Activated CD8-positive, alpha-beta memory T cell treated with anti-CD3 and anti-CD28 coated beads for 24 hours (primary cell): Measurements from ENCODE around the gene SERPINE1.

Experiments used
- DNase-seq: peaks from one replicate; pipeline ENCODE4 v3.0.0-alpha.2; 2020

The SERPINE1 gene

DNA sequence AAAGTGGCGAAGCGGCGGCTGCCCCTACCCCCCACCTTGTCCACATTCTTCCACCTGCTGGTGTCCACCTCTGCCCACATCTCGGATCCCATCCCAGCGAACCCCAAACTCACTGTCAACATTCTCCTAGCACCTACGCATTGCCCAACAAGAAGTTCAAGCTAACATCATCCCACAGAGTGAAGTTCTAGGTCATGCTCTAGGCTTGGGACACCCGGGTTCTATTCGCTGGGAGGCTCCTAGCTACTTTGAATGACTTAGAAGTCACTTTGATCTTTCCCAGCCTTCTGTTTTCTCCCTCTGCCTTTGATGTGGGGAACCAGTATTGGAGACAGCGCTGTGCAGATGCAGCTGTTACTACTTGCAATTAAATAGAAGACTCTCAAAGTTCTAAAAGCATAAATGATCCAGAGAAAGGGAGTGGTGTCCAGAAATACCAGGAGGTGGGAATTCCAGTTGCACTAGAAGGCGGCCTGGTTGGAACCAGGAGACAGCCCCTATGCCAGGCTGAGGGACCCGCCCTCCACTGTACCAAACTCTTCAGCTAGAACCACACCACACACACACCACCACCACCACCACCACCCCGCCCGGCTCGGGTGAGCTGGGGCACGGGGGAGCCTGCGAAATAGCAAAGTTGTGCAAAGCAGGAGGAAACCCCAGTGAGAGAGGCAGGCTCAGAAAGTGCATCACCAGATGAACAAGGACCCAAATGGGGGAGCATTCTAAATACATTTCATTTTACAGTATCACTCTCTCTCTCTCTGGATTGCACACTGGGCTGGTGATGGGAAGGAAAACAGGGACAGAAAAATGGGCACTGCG lies 43.9 kb downstream of the SERPINE1 start:
- no peak for DNase-seq

DNA sequence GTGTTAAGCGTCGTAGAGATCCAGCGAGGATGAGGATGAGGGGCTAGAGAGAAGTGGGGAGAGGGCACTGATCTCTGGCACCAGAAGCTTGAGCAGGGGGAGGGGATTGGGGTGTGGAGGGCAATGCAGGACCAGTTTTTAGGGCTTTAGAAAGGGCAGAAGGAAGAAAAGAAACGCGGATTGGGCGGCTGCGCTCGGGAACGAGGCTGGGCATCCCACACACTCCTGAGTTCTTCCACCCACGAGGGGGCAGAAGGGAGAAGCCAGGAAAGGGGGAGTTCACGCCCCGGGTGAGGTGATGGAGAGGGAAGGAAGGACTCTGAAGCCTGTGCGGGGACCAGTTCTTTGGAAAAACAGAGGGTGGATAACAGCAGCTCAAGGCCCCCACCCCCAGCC lies 44.5 kb downstream of the SERPINE1 start:
- no peak for DNase-seq

DNA sequence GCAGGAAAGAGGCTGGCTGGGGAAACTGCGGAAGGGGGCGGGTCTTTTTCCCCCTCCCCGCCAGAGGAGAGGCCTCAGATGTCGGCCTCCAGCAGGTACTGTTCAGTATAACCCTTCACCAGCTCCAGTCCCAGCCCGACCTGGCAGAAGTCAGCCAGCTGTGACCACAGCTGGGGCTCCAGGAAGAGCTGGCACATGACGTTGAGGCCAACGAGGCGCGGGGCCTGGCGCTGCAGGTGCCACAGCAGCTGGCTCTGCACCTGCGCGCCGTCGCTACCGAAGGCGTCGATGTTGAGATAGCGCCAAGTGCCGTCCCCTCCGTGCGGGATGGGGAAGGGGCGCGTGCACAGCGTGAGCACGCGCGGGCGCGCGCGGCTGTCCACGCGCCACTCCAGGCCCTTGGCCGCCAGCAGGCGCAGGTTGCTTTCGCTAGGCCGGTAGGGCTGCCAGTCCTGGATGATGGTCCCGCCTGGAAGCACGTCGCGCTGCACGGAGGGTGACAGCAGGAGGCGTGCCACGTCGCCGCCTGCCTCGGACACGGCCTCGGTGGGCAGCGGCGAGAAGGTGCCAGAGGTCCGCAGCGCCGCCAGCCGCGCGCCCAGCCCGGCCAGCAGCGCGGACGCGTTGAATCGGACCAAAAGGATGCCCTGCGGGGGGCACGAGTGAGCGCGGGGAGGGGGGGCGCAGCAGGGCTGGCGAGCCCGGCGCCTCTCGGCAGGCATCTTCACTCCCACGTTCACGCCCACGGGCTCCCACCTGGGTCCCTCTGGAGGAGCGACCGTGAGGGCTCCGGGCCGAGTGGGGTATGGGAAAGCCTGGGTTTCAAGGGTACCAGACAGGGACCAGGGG lies 45.3 kb downstream of the SERPINE1 start:
- DNase-seq, result no peak

DNA sequence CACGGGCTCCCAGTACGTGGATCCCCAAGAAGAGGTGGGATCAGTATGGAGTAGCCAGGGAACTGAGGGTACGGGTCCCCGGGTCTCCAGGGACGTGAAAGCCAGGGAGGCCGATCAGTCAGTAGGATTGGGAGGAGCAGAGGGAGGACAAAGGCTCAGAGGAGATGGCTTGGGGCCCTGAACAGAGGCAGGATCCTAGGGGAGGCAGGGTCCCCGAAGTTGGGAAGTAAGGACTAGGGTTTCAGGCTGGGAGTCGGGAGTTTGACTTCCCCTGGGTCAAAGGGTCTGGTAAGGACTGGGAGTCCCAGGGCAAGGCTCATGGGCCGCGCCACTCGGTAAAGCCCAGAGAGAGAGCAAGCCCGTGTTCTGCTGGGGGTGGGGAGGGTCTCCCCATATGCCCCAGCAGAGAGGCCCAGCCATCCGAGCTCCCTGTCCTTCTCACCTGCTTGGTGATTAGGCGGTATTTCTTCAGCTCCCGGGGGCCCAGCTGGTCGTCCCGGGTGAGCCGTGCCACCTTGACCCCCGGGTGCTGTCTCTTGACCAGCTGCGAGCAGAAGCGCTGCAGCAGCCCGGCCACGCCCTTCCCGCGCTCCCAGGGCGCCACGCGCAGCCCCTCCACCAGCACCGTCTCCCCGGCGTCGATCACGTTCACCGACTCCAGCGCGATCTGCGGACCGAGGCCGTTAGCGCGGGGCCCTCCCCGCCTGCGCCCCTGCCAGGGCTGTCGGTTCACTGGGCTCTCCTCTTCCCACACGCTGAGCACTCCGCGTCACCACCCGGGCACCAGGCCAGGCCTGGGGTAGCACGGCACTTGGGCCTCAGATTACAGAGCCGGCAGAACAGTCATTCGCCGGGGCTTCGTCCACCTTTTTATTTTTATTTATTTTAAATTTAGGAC lies 46.2 kb downstream of the SERPINE1 start:
- DNase-seq, result peak; percentile 63

DNA sequence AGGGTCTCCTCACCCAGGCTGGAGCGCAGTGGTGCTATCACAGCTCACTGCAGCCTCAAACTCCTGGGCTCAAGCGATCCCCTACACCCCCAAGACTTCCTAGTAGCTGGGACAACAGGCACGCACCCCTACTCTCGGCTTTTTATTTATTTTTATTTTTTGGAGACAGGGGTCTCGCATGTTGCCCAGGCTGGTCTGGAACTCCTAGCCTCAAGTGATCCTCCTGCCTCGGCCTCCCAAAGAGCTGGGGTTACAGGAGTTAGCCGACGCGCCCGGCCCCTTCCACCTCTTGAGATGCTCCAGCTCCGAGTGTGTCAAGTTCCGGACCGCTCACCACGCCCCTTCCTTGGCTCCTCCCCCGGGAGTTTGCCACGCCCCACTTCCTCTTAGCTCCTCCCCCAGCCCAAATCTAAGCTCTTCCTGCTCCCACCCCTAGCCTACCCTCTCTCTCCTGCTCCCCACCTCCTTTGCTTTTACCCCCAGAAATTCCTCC lies 46.9 kb downstream of the SERPINE1 start:
- peak; percentile 86 for DNase-seq

DNA sequence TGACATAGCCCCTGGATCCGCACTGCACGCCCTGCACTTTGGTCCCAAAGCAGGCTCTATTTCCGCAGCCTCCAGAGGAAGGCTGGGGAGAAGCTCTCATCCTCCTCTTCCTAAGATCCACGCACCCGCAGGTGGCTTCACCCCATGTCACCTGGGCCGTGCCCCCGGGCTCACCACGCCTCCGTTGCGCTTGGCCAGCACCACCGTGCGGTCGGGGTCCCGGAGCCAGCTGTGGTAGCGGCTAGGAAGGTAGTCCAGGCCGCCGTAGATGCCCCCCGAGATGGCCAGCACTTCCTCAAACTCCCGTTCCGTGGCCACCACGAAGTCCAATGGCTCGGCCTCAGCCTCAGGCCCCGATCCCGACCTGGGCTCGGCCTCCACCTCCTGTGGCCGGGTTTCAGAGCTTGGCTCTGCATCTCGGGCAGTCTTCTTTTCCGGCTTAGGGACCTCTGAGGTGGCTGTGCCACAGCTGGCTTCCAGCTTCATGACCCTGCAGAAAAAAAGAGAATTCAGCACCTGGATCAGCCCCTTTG lies 47.5 kb downstream of the SERPINE1 start:
- DNase-seq, result no peak

DNA sequence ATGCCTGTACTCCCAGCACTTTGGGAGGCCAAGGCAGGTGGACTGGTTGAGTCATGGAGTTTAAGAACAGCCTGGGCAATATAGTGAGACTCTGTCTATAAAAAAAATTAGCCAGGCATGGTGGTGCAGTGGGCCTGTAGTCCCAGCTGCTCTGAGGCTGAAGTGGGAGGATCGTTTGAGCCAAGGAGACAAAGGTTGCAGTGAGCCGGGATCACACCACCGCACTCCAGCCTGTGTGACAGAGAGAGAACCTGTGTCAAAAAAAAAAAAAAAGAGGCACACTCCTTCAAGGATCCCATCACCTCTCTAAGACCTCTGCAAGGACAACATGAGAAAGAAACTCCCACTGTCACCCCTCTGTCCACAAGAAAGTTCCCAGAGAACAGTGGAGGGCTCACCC lies 48.8 kb downstream of the SERPINE1 start:
- DNase-seq, result no peak

DNA sequence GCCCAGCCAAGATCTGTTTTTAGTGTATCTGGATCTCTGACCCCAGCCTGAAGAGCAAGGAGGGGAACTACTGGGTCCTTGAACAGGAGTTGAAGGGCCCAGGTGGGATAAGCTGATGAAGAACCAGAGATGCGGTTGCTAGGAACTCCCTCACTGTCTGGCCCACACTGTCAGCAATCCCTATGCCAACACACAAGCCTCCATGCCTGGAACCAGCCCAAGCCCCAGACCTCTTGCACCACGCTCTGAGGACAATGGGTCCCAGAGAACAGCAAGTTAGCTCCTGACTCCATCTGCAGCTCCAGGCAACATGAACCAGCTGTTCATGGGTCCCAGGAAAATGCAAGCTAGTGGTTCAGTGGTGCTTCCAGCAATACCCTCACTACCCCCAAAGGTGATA lies 50.7 kb downstream of the SERPINE1 start:
- DNase-seq, result no peak

DNA sequence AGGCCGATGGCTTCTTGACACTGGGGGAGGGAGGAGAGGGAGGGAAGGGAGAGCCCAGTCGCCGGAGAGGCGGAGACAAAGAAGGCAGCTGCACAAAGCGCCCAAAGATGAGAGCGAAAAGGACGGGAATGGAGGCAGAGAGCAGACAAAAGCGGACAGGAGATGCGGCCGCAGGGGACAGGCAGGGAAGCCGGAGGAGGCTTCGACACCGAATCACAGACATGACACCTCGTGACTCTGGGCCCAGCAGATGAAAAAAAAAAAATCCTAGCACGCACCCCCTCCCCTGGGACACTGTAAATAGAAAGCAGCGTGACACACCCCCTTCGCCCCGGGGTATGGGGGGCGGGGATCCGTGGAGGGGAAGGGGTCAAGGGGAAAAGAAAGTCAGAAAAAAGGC lies 52.2 kb downstream of the SERPINE1 start:
- DNase-seq, result no peak

DNA sequence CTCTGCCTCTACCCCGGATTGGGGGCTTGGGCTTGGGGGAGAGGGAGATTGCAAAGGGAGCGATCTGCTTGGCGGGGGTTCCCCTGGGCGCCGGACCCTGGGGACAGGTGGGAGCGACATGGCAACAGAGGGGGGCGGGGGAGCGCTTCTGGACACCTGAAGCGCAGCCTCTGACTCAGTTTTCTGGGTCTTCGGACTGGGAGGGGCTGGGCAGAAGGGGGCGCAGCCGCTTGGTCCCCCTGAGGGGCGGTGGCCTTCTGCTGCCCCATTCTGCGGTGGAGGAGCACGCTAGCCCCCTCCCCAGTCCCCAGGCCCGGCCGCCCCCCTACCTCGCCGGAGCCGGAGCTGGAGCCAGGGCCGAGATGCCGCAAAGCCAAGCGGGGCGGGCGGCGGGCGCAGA lies 52.8 kb downstream of the SERPINE1 start:
- no peak for DNase-seq

DNA sequence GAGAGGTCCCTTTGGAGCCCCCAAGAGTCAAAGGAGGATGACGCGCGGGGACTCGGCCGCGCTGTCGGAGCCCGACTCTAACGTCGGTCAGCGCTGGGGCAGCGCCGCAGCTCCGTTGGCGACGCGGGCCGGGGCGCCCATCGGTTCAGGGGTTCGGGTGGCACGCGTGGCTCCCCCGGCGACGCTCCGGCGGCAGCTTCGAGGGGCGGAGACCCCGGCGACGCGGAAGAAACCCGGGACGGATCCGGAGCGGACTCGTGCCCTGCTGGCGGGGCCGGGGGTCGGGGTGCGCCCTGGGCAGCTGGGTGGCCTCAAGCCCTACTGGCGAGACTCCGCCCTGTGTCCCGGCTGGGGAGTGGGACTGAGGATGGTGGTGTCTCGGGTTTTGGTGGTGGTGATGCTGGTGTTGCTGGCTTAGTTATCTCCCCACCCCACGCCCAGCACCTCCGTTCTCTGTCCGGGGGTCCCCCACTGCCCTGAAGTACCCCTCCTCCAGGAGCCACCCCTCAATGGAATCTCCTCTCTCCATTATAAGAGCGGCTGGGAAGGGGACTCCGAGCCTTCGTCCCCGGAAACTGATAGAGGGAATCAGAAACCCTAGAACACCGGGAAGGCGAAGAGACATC lies 53.3 kb downstream of the SERPINE1 start, which contains the start of gene NAT16:
Gene NAT16 (minus strand): TSS at position 164 of the 626 bp plus-strand sequence. CDS start 5,486 bp downstream, outside the sequence.
- DNase-seq, result no peak

DNA sequence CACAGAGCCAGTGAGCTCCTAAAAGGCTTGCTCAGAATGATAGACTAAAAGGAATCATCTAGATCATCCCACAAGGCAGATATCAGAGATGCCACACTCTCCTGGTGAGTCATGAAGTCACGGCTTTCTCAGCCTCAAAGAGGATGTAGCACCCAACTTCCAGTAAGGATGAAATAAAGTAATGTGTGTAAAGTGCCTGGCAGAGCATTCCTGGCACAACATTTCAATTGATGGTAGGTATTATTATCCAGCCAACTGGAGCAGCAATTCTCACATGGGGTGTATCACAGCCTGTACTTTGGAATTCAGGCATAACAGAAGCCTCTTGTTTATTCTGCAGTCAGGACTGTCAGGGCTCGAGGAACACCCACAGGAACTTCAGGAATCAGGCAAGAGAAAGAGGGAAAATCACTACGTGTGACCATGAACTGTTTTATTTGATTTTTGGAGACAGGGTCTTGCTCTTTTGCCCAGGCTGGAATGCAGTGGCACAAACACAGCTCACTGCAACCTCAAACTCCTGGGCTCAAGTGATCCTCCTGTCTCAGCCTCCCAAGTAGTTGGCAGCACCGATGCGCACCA lies 58.4 kb downstream of the SERPINE1 start:
- DNase-seq, result no peak

DNA sequence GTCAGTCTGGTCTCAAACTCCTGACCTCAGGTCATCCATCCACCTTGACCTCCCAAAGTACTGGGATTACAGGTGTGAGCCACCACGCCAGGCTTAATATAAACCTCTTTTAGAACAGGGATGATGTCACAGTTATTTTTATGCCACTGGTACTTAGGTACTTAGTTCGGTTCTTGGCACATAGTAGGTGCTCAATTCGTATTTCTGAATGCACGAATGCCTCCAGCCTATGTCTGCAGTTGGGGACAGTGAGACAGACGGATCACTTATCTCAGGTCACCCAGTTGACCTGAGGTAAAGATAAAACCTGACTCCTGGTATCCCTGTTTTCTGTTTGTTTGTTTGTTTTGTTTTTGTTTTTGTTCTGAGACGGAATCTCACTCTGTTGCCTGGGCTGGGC lies 59.3 kb downstream of the SERPINE1 start:
- no peak for DNase-seq

DNA sequence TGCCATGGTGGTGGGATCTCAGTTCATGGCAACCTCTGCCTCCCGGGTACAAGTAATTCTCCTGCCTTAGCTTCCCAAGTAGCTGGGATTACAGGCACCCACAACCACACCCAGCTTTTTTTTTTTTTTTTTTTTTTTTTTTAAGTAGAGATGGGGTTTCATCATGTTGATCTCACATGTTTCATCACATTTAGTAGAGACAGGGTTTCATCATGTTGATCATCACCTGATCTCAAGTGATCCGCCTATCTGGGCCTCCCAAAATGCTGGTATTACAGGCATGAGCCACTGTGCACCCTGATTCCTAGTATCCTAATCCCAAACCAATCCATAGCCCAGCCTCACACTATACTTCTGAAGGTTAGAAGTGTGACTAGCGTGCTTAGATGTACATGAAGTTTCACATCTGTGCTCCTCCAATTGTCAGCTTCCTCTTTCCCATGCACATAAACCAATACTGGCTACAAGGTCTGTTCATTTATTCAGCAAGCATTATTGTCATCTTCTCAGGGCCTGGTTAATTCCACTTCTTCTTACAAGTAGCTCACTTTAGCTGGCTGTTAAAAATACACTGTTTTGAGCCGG lies 60.0 kb downstream of the SERPINE1 start:
- DNase-seq, result no peak
